Right lobe of liver (tissue), 4 donors: Measurements from ENCODE around the gene CYP8B1.
A peak's percentile ranks its signal among the peaks of the same experiment; 100 is the strongest.

ENCODE experiments used
- POLR2A ChIP-seq: fragments of 450-650 bp; IDR thresholded peaks from one replicate; pipeline ENCODE4 v1.6.1; 2017; ENCODE audit warnings: antibody characterized with exemption, mild to moderate bottlenecking
- TF ChIP-seq, protein P1 (sequence below), 4 donors: fragments of 200-600 bp in 3 of 4; fragments of 450-650 bp in 1 of 4; IDR thresholded peaks; one replicate each; pipeline versions ENCODE4 v1.5.1 to v1.8.0; 2016 to 2022; ENCODE audit warnings: antibody characterized with exemption in 4 of 4, mild to moderate bottlenecking in 2 of 4
- donor health status: DM: no; HTN: no; CAD: no.
- donor health status: DM: no; HTN: no; CAD: no.
- donor health status: DM: no; HTN: yes; CAD: no.

DNA sequence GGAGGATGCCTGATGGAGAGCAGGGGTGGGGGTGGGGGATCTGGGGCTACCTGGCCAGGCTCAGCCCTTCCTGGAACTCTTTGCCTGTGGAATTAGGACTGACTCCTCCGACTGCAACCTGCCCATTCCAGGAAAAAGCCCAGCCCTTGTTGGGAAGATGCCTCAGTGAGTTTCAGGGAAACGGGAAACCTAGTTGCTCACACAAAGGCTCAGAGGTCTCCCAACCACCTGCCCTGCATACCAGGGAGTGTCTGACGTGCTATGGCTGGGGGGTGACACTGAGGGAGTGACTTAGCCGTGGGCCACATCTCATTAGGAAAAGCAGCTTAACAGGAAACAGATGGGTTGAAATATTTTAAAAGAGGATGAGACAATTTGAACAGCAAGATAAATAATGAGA, 27.9 kb downstream of the CYP8B1 start:
- TF ChIP-seq POLR2A, result peak; percentile 44
- TF ChIP-seq, protein P1, sequence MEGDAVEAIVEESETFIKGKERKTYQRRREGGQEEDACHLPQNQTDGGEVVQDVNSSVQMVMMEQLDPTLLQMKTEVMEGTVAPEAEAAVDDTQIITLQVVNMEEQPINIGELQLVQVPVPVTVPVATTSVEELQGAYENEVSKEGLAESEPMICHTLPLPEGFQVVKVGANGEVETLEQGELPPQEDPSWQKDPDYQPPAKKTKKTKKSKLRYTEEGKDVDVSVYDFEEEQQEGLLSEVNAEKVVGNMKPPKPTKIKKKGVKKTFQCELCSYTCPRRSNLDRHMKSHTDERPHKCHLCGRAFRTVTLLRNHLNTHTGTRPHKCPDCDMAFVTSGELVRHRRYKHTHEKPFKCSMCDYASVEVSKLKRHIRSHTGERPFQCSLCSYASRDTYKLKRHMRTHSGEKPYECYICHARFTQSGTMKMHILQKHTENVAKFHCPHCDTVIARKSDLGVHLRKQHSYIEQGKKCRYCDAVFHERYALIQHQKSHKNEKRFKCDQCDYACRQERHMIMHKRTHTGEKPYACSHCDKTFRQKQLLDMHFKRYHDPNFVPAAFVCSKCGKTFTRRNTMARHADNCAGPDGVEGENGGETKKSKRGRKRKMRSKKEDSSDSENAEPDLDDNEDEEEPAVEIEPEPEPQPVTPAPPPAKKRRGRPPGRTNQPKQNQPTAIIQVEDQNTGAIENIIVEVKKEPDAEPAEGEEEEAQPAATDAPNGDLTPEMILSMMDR (IDR thresholded peaks at IDR 0.05), result no peak
